DMS114 treated with DMSO at 0.1 percent for 48 hours (cell line): Measurements from ENCODE around the gene HSPB8.
A peak's percentile ranks its signal among the peaks of the same experiment; 100 is the strongest.
"Not testable (repeated sequence)": the region's sequence is repeated elsewhere in the genome, so short reads cannot be mapped to it uniquely, and the experiment has no call there.

Experiments used
- DNase-seq: peaks from one replicate; lab custom pipeline; 2025; ENCODE audit not compliant: unreplicated experiment; lab: John Stamatoyannopoulos, UW

The HSPB8 gene

DNA sequence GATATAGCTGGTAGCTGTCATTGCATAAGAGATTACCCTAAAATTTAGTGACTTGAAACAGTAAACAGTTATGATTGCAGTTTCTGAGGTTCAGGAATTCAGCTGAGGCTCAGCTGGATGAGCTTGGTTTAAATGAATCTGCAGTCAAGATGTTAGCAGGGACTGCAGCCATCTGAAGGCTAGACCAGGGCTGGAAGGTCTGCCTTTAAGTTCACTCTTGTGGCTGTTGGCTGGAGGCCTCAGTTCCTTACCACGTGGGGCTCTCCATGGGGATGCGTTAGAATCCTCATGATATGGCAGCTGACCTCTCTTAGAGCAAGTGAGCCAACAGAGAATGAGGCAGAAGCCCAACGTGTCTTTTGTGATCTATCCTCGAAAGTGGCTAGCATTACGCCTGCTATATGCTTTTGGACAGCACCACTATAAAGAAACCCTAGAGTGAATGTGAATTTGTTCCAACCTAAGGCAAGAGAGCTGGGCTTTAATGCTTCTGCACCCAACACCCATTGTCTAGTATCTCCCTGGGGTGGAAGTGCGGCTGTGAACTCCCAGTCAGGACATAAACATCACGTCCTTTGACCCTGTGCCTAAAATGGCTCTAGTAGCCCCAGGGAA lies 26.0 kb downstream of the HSPB8 start:
- no peak for DNase-seq

DNA sequence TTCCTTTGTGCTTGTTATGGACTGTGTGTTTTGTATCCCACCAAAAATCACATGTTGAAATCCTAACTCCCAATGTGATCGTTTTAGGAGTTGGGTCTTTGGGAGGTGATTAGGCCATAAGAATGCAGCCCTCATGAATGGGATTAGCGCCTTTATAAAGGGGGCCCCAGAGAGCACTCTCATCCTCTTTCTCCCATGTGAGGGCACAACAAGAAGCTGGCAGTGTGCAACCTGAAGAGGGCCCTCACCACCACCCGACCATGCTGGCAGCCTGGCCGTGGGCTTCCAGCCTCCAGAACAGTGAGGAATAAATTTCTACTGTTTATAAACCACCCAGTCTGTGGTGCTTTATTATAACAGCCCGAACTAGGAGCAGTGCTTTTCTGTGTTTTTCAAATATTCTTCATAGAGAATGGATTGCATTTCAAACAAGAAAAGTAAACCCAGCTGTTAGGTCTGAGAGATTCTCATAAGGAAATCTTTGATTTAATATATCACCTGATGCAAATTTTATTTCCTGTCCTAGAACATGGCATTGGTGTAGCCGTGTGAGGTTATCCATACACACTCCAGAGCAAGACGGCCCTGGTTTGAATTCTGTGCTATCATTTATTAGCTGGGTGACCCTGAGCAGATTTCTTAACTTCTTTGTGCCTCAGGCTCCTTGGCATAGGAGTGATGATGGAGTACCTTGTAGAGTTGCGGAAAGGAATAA lies 27.8 kb downstream of the HSPB8 start:
- DNase-seq: no peak

DNA sequence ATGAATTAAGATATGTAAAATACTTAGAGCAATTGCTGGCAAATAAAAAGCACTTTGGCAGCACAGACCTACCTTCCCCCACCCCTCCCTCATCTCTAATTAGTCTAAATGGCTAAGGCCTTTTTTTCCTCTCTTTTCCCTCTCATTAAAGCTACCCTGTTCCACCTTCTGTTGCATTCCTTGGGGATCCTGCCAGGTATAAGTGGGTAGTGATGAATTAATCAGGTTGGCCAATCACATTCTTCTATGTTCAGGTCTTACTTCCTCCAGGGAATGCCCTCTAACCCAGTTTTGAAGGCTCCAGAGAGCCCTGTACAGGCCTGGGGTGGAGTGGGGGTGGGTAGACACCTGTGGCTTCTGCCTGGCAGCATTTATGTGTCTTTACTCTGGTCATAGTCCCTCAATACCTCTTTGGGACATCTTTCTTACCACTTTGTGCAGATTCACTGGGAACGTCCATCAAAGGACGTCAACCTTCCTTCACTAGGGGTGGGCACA lies 28.4 kb downstream of the HSPB8 start:
- no peak for DNase-seq

DNA sequence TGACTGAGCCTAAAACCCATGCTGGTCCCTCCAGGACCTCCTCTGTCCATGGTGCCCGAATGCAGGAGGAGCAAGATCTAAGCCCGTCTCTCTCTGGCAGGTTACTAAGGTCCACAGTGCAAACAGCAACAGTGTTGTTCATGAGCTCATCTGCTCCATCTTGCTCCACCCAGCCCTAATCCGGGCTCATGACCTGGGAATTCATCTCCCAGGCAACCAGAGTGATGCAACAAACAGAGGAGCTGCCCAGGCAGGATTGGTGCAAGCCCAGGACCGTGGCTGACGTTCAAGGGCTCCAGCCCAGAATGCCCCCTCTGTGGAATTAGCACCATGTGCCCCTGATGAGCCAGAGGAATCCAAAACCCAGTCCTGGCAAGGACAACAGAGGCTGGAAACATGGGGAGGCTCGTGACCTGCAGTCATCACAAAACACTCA lies 29.9 kb downstream of the HSPB8 start:
- no peak for DNase-seq

DNA sequence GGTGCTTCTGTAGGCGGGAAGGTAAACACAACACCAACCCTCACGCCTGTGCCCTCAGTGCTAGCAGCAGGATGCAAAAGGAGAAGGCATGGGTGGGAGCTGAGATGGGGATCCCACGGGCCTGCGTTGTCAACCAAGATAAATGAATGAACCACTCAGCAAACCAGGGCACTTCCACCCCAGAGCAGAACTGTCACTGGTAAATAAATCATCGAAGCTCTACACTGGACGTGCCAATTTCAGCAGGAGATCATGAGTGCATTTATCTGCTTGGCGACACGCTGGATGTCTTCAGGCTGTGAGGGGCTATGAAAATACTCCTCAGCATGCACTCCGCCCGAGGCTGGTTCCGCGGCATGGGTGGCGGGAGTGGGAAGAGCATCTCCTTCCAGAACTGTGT lies 33.2 kb downstream of the HSPB8 start:
- DNase-seq: no peak

DNA sequence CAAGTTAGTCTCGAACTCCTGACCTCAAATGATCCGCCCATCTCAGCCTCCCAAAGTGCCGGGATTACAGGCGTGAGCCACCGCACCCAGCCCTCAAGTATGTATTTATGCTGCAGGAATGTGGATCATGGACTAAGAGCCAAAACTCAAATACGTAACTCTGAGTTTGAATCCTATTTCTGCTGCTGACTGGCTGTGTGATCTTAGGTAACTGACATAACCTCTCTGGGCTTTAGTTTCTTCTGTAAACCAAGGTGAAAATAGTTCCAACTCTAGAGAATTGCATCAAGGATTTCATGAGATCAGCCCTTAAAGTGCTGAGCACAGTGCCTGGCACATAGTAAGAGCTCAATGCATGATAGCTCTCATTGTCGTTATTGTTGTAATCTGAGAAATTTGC lies 37.4 kb downstream of the HSPB8 start:
- DNase-seq: no peak

DNA sequence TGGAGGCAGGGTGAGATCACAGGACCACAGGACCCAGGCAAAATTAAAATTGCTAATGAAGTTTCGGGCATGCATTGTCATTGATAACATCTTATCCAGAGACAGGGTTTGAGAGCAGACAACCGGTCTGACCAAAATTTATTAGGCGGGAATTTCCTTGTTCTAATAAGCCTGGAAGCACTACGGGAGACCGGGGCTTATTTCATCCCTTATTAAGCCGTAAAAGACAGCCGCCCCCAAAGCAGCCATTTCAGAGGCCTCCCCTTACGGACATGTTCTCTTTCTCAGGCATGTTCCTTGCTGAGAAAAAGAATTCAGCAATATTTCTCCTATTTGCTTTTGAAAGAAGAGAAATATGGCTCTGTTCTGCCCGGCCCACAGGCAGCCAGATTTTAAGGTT lies 40.1 kb downstream of the HSPB8 start:
- DNase-seq: not testable (repeated sequence)

DNA sequence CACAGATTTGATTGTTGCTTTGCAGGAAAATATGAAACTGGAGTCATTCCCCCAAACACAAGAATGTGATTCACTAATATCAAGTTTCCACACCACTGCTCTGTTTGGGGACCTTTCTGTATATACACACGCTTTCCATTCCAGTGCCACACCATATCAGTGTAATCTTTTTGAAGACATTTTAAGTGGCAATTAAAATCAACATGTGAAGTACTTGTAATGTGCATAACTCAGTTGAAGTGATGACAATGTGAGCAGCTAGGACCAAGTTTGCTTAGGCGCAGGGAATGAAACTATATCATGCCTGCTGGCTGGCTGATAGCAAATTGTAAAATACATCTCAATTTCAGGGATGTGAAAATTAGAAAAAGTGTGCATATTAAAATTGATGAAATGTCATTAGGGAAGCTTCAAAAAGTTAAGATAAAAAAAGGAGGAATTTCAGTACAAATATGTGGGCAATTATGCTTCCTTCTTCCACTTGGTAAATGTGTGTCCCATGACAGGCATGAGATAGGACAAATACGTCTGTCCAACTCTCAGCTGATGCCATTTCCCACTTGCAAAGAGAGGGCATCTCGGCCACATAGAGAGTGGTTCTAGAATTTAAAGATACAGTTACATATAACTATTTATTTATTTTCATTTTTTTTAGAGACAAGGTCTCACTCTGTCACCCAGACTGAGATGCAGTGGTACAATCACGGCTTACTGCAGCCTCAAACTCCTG lies 43.7 kb downstream of the HSPB8 start:
- DNase-seq: no peak

DNA sequence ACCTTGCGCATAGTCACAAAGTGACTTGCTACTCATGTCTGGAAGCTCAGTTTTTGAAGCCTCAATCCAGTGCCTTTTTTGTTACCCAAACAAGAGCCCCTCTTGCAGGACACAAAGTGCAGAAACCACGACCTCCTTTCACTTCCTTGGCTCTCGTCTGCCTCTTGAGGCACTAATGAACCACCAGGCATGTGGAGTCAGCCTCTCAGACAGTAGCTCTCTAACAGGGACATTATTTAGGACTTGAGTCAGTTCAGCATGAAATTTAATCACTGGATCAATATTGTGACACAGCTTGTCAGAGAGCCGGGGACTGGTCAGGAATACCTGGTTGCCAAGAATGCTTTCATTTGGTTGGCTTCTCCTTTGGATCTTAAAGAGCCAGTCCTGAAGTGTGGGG lies 46.7 kb downstream of the HSPB8 start:
- no peak for DNase-seq

DNA sequence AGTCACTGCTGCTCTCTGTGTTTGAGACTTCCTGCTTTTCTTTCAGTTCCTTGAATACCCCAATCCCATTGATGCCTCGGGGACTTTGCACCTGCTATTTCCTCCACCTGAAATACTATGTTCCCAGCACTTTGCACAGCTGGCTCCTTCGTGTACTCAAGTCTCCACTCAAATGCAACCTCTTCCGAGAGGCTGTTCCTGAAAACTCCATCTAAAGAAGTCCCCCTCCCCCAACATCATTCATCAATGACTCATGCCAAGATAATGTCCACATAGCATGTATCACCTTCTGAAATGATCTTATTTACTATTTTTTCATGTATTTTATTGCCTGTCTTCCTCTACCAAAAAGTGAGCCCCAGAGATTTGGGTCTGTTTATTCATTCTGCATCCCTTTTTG lies 48.6 kb downstream of the HSPB8 start:
- no peak for DNase-seq

DNA sequence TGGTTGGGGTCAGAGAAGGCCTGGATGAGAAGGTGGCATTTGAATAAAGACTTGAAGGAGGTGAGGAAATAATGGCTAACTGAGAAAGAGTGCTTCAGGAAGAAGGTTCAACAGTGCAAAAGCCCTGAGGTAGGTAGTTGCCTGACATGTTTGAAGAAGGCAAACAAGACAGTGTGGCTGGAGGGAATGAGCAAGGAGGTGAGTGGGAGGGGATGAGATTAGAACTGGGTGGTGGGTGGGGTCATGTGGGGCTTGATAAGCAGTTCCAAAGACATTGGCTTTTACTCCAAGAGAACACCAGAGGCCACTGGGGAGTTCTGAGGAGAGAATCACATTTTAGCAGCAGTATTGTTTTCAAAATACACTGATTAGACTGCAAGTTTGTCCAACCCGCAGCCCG lies 50.5 kb downstream of the HSPB8 start:
- no peak for DNase-seq

DNA sequence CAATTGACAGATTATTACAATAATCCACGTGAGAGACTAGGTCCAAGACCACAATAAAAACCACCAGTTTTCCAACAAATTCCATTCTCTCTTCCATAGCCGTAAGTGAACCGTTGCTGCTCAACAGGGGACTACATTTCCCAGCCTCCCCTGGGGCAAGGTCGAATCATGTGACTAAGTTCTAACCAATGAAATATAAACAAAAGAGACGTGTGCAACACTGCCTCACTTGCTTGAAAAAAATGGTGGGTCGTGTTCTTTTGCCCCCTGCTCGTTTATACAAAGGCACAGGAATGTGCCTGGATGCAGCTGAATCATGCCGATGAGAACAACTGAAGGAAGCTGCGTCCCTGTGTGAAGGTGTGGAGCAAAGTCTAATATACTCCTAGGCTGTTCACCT lies 51.1 kb downstream of the HSPB8 start:
- DNase-seq: peak; percentile 68

DNA sequence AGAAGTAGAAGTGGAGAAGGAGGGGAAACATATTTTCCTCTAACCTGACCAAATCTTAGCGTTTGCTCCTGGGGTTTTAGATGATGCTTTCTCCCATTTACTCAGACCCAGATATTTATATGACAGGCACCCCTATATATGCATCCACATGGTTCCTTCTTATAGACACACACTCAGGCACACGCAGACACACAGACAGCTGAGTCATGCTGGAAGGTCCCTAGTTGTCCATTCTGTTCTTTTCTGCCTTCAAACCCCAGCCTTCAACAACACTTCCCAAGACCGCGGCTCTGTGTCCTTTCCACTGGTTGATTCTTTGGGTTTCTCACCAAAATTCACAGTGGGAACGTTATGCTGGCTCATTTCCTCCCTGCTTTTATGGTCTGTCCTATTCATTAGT lies 52.1 kb downstream of the HSPB8 start:
- DNase-seq: no peak

DNA sequence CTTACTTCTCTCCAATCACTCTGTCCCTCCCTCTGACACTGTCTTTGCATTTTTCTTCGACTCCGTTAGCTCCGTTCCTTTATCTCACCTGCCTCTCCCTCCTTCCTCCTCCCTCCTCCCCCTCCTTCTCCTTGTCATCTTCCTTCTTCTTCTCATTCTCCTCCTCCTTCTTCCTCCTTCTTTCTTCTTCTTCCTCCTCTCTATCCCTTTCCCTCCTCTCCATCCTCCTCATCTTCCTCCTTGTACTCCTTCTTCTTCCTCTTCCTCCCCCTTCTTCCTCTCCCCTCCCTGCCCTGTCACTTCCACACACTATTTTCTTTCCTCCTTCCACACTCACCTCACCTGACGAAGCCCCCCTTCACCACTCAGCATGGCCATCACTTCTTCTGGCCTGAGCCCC lies 53.0 kb downstream of the HSPB8 start:
- no peak for DNase-seq

DNA sequence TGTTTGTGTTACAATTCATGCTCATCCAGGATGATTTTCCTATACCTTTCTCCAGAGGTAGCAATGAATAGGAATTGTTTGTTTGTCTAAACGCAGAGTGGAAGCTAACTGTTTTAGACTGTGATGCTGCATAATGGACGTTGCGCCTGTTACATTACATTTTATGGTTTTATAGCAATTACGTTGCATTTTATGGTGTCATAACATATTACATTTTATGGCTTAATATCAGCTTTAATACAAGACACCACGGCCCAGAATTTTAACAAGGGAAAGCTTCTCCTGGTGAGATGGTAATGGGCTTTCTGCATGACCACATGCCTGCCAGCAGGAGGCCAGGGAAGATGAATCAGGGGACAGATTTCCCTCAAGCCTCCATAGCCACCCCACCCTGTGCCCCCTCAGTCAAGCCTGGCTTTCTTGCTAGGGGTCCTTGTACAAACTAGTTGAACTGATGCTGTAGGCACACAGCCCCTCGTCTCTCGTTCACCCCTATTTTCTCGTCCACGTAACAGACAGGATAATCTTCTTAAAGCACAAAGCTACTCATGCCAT lies 56.5 kb downstream of the HSPB8 start:
- peak; percentile 1 for DNase-seq

DNA sequence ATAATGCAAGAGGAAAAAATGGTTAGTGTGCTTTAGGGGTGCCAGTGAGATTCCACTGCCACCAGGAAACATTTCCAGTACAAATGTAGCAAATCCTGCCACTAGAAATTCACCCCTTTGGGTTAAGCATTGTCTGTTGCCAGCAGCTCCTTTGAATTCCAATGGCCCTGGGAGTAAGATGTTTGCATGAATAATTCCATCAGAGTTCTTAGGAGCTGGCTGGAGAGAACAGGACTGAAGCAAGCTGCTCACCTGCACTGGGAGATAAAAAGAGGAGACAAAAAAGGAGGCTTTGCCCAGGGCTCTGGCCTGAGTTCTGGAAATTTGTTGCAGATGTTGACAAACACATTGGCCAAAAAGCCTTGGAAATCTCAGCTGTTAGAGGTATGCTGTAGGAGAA lies 57.6 kb downstream of the HSPB8 start:
- no peak for DNase-seq

DNA sequence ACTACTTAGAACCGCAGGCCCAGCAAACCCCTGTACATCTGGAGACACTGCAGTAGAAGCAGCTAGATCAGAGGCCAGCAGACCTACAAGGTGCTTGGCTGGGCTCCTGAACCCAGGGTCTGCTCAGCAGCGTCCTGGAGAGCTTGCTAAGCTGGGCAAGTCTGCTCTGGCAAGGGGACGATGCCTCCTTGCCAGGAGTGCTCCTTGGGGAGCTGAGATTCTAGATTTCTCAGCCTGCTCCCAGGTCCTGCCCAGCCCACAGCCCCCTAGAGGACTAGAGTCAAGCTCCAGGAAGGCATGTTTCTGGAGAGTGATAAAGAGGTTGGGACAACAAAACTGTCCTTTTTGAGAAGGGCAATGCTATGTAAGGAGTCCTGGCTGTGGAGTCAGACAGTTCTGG lies 60.3 kb downstream of the HSPB8 start:
- DNase-seq: no peak

DNA sequence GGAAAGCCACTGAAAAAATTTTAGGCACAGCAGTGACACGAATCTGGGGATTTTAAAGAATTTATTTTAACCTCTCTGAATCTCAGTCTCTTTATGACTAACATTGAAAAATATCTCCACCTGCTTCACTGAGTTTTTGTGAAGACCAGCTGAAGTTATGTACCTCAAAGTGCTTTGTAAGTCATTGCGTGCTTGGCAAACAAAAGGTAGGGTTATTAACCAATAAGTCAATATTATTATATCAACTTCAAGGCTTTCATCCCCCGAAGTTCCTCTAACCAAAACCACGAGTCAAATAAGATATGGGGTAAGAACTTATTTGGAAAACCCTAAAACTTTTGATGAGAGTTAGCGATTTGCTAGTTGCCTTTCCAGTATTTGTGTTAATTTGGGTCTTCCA lies 62.3 kb downstream of the HSPB8 start:
- no peak for DNase-seq

DNA sequence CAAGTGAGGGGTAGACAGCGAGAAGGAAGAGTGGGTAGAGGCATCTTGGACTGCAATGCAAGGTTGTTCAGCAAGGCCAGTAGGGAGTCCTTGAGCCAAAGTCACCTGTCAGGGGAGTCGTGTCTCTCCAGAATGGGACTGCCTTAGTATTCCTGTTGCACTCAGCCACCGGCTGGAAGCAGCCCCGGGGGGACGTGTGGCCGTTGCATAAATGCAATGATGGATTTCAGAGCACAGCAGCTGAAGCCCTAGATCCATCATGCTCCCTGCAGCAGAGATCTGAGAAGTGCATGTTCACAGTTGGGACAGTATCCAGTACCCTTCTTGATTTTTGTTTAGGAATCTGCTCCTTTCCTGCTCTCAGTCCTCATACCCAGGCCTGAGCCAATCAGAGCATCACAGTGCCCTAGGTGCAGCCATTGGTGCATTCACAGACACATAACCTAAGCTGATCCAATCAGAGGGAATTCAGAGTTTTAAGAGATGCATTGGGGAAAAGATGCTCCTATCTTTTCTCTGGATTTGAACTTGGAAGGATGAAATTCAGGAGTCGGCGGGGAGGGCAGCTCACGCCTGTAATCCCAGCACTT lies 62.9 kb downstream of the HSPB8 start:
- no peak for DNase-seq
